HEK293 (cell line): ENCODE data around the gene POLH.

Source experiments
- EGR2 ChIP-seq: fragments of 450-650 bp; formaldehyde crosslinking; IDR thresholded peaks from 2 replicates; pipeline ENCODE4 v1.5.1; 2016; ENCODE audit warnings: low read depth, missing biosample characterization, missing genetic modification characterization
- HOXA7 ChIP-seq: sonication (generic); formaldehyde crosslinking; IDR thresholded peaks from 2 replicates; pipeline ENCODE4 v1.8.1; 2022; ENCODE audit warnings: missing genetic modification reagents, borderline replicate concordance
- HOXC10 ChIP-seq: sonication (generic); formaldehyde crosslinking; IDR thresholded peaks from 2 replicates; pipeline ENCODE4 v1.8.1; 2023; ENCODE audit warnings: mild to moderate bottlenecking, missing genetic modification reagents
- KLF10 ChIP-seq: fragments of 450-650 bp; IDR thresholded peaks from 2 replicates; pipeline ENCODE4 v1.5.1; 2018; ENCODE audit warnings: missing biosample characterization, mild to moderate bottlenecking, missing genetic modification characterization
- KLF17 ChIP-seq: fragments of 450-650 bp; formaldehyde crosslinking; IDR thresholded peaks from 2 replicates; pipeline ENCODE4 v1.5.1; 2016; ENCODE audit warnings: missing biosample characterization, missing genetic modification characterization
- MZF1 ChIP-seq: fragments of 450-650 bp; formaldehyde crosslinking; IDR thresholded peaks from 2 replicates; pipeline ENCODE4 v1.5.1; 2017; ENCODE audit warnings: missing biosample characterization, missing genetic modification characterization, borderline replicate concordance
- OSR2 ChIP-seq: fragments of 450-650 bp; formaldehyde crosslinking; IDR thresholded peaks from 2 replicates; pipeline ENCODE4 v1.5.1; 2016; ENCODE audit warnings: missing biosample characterization, missing genetic modification characterization
- PRDM1 ChIP-seq: fragments of 450-650 bp; formaldehyde crosslinking; IDR thresholded peaks from 2 replicates; pipeline ENCODE4; 2016; ENCODE audit warnings: missing biosample characterization, missing genetic modification characterization
- PRDM2 ChIP-seq: fragments of 450-650 bp; formaldehyde crosslinking; IDR thresholded peaks from 2 replicates; pipeline ENCODE4 v1.5.1; 2016; ENCODE audit warnings: missing biosample characterization, missing genetic modification characterization, borderline replicate concordance
- SETDB1 ChIP-seq: IDR thresholded peaks from one replicate; pipeline ENCODE4 v1.6.1; 2017; ENCODE audit warnings: mild to moderate bottlenecking, low read length, moderate library complexity, mixed read lengths; ENCODE audit not compliant: insufficient read length
- SP3 ChIP-seq: fragments of 450-650 bp; formaldehyde crosslinking; IDR thresholded peaks from 2 replicates; pipeline ENCODE4 v1.5.1; 2016; ENCODE audit warnings: missing biosample characterization, missing genetic modification characterization
- WT1 ChIP-seq: fragments of 450-650 bp; formaldehyde crosslinking; IDR thresholded peaks from 2 replicates; pipeline ENCODE4 v1.5.1; 2016; ENCODE audit warnings: missing biosample characterization, missing genetic modification characterization
- YY2 ChIP-seq: fragments of 450-650 bp; formaldehyde crosslinking; IDR thresholded peaks from 2 replicates; pipeline ENCODE4 v1.5.1; 2016; ENCODE audit warnings: missing biosample characterization, missing genetic modification characterization
- ZBTB7A ChIP-seq: fragments of 450-650 bp; formaldehyde crosslinking; IDR thresholded peaks from 2 replicates; pipeline ENCODE4 v1.5.1; 2016; ENCODE audit warnings: low read depth, missing biosample characterization, missing genetic modification characterization
- ZFP41 ChIP-seq: fragments of 450-650 bp; formaldehyde crosslinking; IDR thresholded peaks from 2 replicates; pipeline ENCODE4 v1.5.1; 2016; ENCODE audit warnings: missing biosample characterization, missing genetic modification characterization, borderline replicate concordance
- ZFP69B ChIP-seq: fragments of 450-650 bp; formaldehyde crosslinking; IDR thresholded peaks from 2 replicates; pipeline ENCODE4 v1.5.1; 2016; ENCODE audit warnings: missing biosample characterization, missing genetic modification characterization
- ZNF23 ChIP-seq: fragments of 450-650 bp; formaldehyde crosslinking; IDR thresholded peaks from 2 replicates; pipeline ENCODE4 v1.5.1; 2016; ENCODE audit warnings: missing biosample characterization, missing genetic modification characterization, borderline replicate concordance
- ZNF404 ChIP-seq: fragments of 450-650 bp; formaldehyde crosslinking; IDR thresholded peaks from 2 replicates; pipeline ENCODE4 v1.5.1; 2017; ENCODE audit warnings: missing biosample characterization, missing genetic modification characterization
- ZNF416 ChIP-seq: fragments of 450-650 bp; formaldehyde crosslinking; IDR thresholded peaks from 2 replicates; pipeline ENCODE4 v1.5.1; 2016; ENCODE audit warnings: missing biosample characterization, missing genetic modification characterization
- ZNF501 ChIP-seq: fragments of 450-650 bp; formaldehyde crosslinking; IDR thresholded peaks from 2 replicates; pipeline ENCODE4 v1.5.1; 2016; ENCODE audit warnings: missing biosample characterization, missing genetic modification characterization
- ZNF555 ChIP-seq: fragments of 450-650 bp; formaldehyde crosslinking; conservative IDR thresholded peaks from 2 replicates; pipeline ENCODE4 v1.5.1; 2017; ENCODE audit warnings: missing biosample characterization, mild to moderate bottlenecking, missing genetic modification characterization, inconsistent platforms
- ZNF585B ChIP-seq: fragments of 450-650 bp; formaldehyde crosslinking; IDR thresholded peaks from 2 replicates; pipeline ENCODE4 v1.5.1; 2016; ENCODE audit warnings: missing biosample characterization, missing genetic modification characterization
- ZNF626 ChIP-seq: fragments of 450-650 bp; sonication (Bioruptor Pico); formaldehyde crosslinking; IDR thresholded peaks from 2 replicates; pipeline ENCODE4 v1.5.1; 2018; ENCODE audit warnings: missing biosample characterization, missing genetic modification characterization, inconsistent platforms
- ZSCAN18 ChIP-seq: fragments of 450-650 bp; formaldehyde crosslinking; IDR thresholded peaks from 2 replicates; pipeline ENCODE4 v1.5.1; 2016; ENCODE audit warnings: missing biosample characterization, missing genetic modification characterization
- TF ChIP-seq, protein P1 (sequence below): fragments of 450-650 bp; formaldehyde crosslinking; IDR thresholded peaks from 2 replicates; pipeline ENCODE4 v1.5.1; 2016; ENCODE audit warnings: missing biosample characterization, missing genetic modification characterization
- TF ChIP-seq, protein P2 (sequence below): fragments of 450-650 bp; formaldehyde crosslinking; IDR thresholded peaks from 2 replicates; pipeline ENCODE4 v1.5.1; 2016; ENCODE audit warnings: missing biosample characterization, missing genetic modification characterization
- TF ChIP-seq, protein P3 (sequence below): fragments of 450-650 bp; IDR thresholded peaks from 2 replicates; pipeline ENCODE4 v1.5.1; 2018; ENCODE audit warnings: missing biosample characterization, missing genetic modification characterization

Gene POLH

GRCh38 chr6:43629505-43630300, 53.7 kb downstream of the POLH start (continued):
- 0 out of 2 replicates have a peak, but pooled peaks have one; percentile 38 for TF ChIP-seq ZSCAN18 (tag by site-specific recombination)
- no peak for TF ChIP-seq ZNF23 (tag by site-specific recombination)
- no peak for TF ChIP-seq SETDB1
- no peak; the same call in 1 of the 2 replicates for TF ChIP-seq ZNF501 (tag by site-specific recombination)
- TF ChIP-seq EGR2 (tag by site-specific recombination) = no peak
- TF ChIP-seq ZNF404 (tag by site-specific recombination) = no peak
- peak; percentile 94 for TF ChIP-seq KLF10 (tag by site-specific recombination)
- TF ChIP-seq ZFP69B (tag by site-specific recombination) = peak; percentile 9; the same call in 1 of the 2 replicates
- TF ChIP-seq HOXC10 (CRISPR knock-in tag) = no peak
- TF ChIP-seq HOXA7 (CRISPR knock-in tag) = no peak
- TF ChIP-seq KLF17 (tag by site-specific recombination) = no peak; the same call in 1 of the 2 replicates
- TF ChIP-seq, protein P1, sequence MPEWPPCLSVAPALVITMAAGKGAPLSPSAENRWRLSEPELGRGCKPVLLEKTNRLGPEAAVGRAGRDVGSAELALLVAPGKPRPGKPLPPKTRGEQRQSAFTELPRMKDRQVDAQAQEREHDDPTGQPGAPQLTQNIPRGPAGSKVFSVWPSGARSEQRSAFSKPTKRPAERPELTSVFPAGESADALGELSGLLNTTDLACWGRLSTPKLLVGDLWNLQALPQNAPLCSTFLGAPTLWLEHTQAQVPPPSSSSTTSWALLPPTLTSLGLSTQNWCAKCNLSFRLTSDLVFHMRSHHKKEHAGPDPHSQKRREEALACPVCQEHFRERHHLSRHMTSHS (tag by site-specific recombination) = no peak
- peak; percentile 83 for TF ChIP-seq SP3 (tag by site-specific recombination)
- no peak for TF ChIP-seq ZNF555 (tag by site-specific recombination)
- TF ChIP-seq, protein P2, sequence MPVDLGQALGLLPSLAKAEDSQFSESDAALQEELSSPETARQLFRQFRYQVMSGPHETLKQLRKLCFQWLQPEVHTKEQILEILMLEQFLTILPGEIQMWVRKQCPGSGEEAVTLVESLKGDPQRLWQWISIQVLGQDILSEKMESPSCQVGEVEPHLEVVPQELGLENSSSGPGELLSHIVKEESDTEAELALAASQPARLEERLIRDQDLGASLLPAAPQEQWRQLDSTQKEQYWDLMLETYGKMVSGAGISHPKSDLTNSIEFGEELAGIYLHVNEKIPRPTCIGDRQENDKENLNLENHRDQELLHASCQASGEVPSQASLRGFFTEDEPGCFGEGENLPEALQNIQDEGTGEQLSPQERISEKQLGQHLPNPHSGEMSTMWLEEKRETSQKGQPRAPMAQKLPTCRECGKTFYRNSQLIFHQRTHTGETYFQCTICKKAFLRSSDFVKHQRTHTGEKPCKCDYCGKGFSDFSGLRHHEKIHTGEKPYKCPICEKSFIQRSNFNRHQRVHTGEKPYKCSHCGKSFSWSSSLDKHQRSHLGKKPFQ (tag by site-specific recombination) = no peak
- TF ChIP-seq ZFP41 = no peak
- no peak for TF ChIP-seq ZNF626 (tag by site-specific recombination)
- TF ChIP-seq, protein P3, sequence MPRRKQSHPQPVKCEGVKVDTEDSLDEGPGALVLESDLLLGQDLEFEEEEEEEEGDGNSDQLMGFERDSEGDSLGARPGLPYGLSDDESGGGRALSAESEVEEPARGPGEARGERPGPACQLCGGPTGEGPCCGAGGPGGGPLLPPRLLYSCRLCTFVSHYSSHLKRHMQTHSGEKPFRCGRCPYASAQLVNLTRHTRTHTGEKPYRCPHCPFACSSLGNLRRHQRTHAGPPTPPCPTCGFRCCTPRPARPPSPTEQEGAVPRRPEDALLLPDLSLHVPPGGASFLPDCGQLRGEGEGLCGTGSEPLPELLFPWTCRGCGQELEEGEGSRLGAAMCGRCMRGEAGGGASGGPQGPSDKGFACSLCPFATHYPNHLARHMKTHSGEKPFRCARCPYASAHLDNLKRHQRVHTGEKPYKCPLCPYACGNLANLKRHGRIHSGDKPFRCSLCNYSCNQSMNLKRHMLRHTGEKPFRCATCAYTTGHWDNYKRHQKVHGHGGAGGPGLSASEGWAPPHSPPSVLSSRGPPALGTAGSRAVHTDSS = peak; percentile 33; the same call in 1 of the 2 replicates
- TF ChIP-seq WT1 (tag by site-specific recombination) = no peak; the same call in 1 of the 2 replicates
- TF ChIP-seq MZF1 (tag by site-specific recombination) = peak; percentile 92
- TF ChIP-seq OSR2 (tag by site-specific recombination) = peak; percentile 9; the same call in 1 of the 2 replicates
- no peak for TF ChIP-seq PRDM2 (tag by site-specific recombination)
- TF ChIP-seq PRDM1 (tag by site-specific recombination) = no peak
- no peak for TF ChIP-seq ZNF585B (tag by site-specific recombination)
- TF ChIP-seq ZNF416 (tag by site-specific recombination) = no peak
- TF ChIP-seq ZBTB7A (tag by site-specific recombination) = no peak
- no peak for TF ChIP-seq YY2 (tag by site-specific recombination)
